Neural progenitor cell (in vitro differentiated cells): Measurements from ENCODE around the gene SLC11A1.

Experiments
- CTCF ChIP-seq: fragments of 200-600 bp; sonication (generic); IDR thresholded peaks from 2 replicates; pipeline ENCODE4 v1.5.1; 2017; ENCODE audit warnings: antibody characterized with exemption, mild to moderate bottlenecking
- EZH2 ChIP-seq: fragments of 200-600 bp; sonication (generic); IDR thresholded peaks from 2 replicates; pipeline ENCODE4 v1.6.1; 2017; ENCODE audit warnings: antibody characterized with exemption, mild to moderate bottlenecking, moderate library complexity
- EZH2phosphoT487 ChIP-seq: fragments of 200-600 bp; sonication (generic); IDR thresholded peaks from 2 replicates; pipeline ENCODE4 v1.6.1; 2017; ENCODE audit warnings: antibody characterized with exemption

GRCh38 chr2:218427741-218428140 is 45.7 kb downstream of the SLC11A1 start:
- TF ChIP-seq CTCF (no peak), EZH2phosphoT487 (no peak), EZH2 (no peak)
